HFFc6 (cell line): Measurements from ENCODE around the gene HMX1. TPM values are rescaled to one million over a fixed set of nuclear protein-coding genes. Genes with fewer than 3 reads are reported as not detected.

ENCODE experiments used
- DNase-seq: peaks from one replicate; pipeline ENCODE4 v3.0.0-alpha.2; 2018
- H3K27ac Mint-ChIP-seq: 2 replicates; pipeline ENCODE4 v1.8.0; 2020; ENCODE audit warnings: mild to moderate bottlenecking, mixed read lengths
- H3K27me3 Mint-ChIP-seq: 2 replicates; pipeline ENCODE4 v1.8.0; 2021; ENCODE audit warnings: mild to moderate bottlenecking, moderate library complexity, mixed read lengths; ENCODE audit not compliant: insufficient read depth
- H3K36me3 Mint-ChIP-seq: 2 replicates; pipeline ENCODE4 v1.8.0; 2021; ENCODE audit warnings: low read depth, mixed read lengths
- H3K4me1 Mint-ChIP-seq: 2 replicates; pipeline ENCODE4 v1.8.0; 2020; ENCODE audit warnings: low read depth, mixed read lengths
- H3K4me3 Mint-ChIP-seq: 2 replicates; pipeline ENCODE4 v1.8.0; 2020; ENCODE audit warnings: mild to moderate bottlenecking, moderate library complexity, mixed read lengths
- H3K9me3 Mint-ChIP-seq: 2 replicates; pipeline ENCODE4 v1.8.0; 2020; ENCODE audit warnings: mild to moderate bottlenecking, mixed read lengths
- total RNA-seq, 6 experiments: library from RNA; stranded (reverse); fragmentation: NEBNext Ultra II Directional; extraction: Animal tissue kit (Norgen Biotek cat#: 25700); gene quantifications; 2 replicates in 1 of 6; 3 replicates in 5 of 6; pipeline ENCODE4 v1.2.3, GENCODE V29; 2021
- TF ChIP-seq, protein P1 (sequence below): fragments of 200-600 bp; sonication (generic); IDR thresholded peaks from 2 replicates; pipeline ENCODE4 v1.5.0; 2021; ENCODE audit warnings: antibody characterized with exemption, mild to moderate bottlenecking

Gene HMX1
- total RNA-seq, 6 experiments from 2014 or later = not detected

- no peak overlapping the region for H3K4me3 Mint-ChIP-seq
- H3K4me1 Mint-ChIP-seq = no peaks in the 10 kb centered on the region
- H3K9me3 Mint-ChIP-seq = peaks cover 18% of the 10 kb centered on the region
- no peak overlapping the region for H3K27ac Mint-ChIP-seq
- H3K27me3 Mint-ChIP-seq = peaks cover 3% of the 10 kb centered on the region
- DNase-seq = no peak
- no peaks in the 10 kb centered on the region for H3K36me3 Mint-ChIP-seq
- TF ChIP-seq, protein P1, sequence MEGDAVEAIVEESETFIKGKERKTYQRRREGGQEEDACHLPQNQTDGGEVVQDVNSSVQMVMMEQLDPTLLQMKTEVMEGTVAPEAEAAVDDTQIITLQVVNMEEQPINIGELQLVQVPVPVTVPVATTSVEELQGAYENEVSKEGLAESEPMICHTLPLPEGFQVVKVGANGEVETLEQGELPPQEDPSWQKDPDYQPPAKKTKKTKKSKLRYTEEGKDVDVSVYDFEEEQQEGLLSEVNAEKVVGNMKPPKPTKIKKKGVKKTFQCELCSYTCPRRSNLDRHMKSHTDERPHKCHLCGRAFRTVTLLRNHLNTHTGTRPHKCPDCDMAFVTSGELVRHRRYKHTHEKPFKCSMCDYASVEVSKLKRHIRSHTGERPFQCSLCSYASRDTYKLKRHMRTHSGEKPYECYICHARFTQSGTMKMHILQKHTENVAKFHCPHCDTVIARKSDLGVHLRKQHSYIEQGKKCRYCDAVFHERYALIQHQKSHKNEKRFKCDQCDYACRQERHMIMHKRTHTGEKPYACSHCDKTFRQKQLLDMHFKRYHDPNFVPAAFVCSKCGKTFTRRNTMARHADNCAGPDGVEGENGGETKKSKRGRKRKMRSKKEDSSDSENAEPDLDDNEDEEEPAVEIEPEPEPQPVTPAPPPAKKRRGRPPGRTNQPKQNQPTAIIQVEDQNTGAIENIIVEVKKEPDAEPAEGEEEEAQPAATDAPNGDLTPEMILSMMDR = no peak
Measured at GRCh38 chr4:8830611-8831200, 40.9 kb downstream of the HMX1 start.

- DNase-seq = no peak
- Mint-ChIP-seq H3K4me3 (no peak overlapping the region), H3K36me3 (no peaks in the 10 kb centered on the region), H3K4me1 (no peaks in the 10 kb centered on the region), H3K9me3 (peaks cover 14% of the 10 kb centered on the region), H3K27me3 (peaks cover 2% of the 10 kb centered on the region), H3K27ac (no peak overlapping the region)
- TF ChIP-seq, protein P1 = no peak
Measured at GRCh38 chr4:8830056-8830455, 41.6 kb downstream of the HMX1 start.

- TF ChIP-seq, protein P1 = no peak
- H3K27me3 Mint-ChIP-seq = no peaks in the 10 kb centered on the region; the same call in 1 of the 2 replicates
- no peak for DNase-seq
- H3K36me3 Mint-ChIP-seq = no peaks in the 10 kb centered on the region
- no peak overlapping the region for H3K27ac Mint-ChIP-seq
- H3K4me3 Mint-ChIP-seq = no peak overlapping the region
- H3K9me3 Mint-ChIP-seq = peaks cover 10% of the 10 kb centered on the region
- H3K4me1 Mint-ChIP-seq = no peaks in the 10 kb centered on the region
Measured at GRCh38 chr4:8829584-8829983, 42.1 kb downstream of the HMX1 start.

- TF ChIP-seq, protein P1 = no peak
- H3K27ac Mint-ChIP-seq = no peak overlapping the region
- H3K27me3 Mint-ChIP-seq = no peaks in the 10 kb centered on the region; the same call in 1 of the 2 replicates
Measured at GRCh38 chr4:8828869-8829268, 42.8 kb downstream of the HMX1 start.

DNA sequence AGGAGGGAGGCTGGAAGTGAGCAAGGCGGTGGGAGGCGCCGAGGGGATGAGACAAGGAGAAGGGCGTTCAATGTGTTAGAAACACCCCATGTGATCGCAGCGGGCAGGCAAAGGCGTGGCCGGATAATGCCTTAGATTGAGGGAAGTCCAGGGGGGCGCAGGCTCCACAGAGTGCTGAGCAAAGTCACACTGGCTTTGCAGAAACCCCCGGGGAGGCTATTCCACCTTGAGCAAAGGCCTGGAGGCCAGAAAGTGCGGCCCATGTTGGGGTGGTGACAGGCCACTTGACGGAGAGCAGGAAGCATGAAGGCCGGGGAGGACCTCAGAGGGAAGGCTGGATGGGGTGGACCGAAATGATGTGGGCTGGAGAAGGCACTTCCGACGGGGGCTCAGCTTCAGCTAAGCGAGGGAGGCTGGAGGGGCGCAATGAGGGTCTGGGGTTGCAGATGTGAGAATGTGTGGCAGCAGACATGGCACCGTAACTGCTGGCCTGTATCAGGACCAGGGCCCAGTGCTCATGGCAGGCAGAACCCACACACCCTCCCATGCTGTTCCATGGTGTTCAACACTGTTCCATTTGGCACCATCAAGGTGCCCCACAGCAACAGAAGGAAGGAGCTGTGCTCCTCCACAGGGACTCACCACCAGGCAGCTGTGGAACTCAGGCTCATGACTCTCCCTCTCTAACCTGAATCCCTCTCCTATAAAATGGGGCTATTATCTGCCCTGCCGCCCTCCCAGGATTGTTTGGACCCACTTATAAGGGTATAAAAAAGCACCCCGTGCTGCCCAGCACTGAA is 50.3 kb downstream of the HMX1 start:
- Mint-ChIP-seq H3K9me3 (peaks cover 28% of the 10 kb centered on the region), H3K27me3 (no peaks in the 10 kb centered on the region), H3K27ac (no peak overlapping the region), H3K36me3 (no peaks in the 10 kb centered on the region), H3K4me1 (no peaks in the 10 kb centered on the region), H3K4me3 (no peak overlapping the region)
- no peak for DNase-seq
- TF ChIP-seq, protein P1 = no peak

More at GRCh38 chr4:8828869-8829268, 42.8 kb downstream of the HMX1 start:
- Mint-ChIP-seq H3K36me3 (no peaks in the 10 kb centered on the region), H3K4me1 (no peaks in the 10 kb centered on the region), H3K4me3 (no peak overlapping the region), H3K9me3 (peaks cover 11% of the 10 kb centered on the region)
- no peak for DNase-seq
